NCI-H1105 (cell line): Measurements from ENCODE around the gene OSGIN1.

ENCODE experiments used
- DNase-seq: peaks from one replicate; lab custom pipeline; 2025; lab: John Stamatoyannopoulos, UW

The OSGIN1 gene

GRCh38 chr16:83972256-83973008 lies 19.4 kb downstream of the OSGIN1 start:
- DNase-seq: no peak

GRCh38 chr16:83973077-83973476 lies 20.0 kb downstream of the OSGIN1 start:
- DNase-seq: no peak

GRCh38 chr16:83973581-83974385 lies 20.7 kb downstream of the OSGIN1 start:
- no peak for DNase-seq

- DNase-seq: no peak
These were observed 21.4 kb downstream of the OSGIN1 start for GRCh38 chr16:83974475-83974874.

- DNase-seq: no peak
These were observed 22.7 kb downstream of the OSGIN1 start for GRCh38 chr16:83975590-83976260.

- DNase-seq: no peak
These were observed 24.2 kb downstream of the OSGIN1 start for GRCh38 chr16:83977056-83977815.

- no peak for DNase-seq
These were observed 25.4 kb downstream of the OSGIN1 start for GRCh38 chr16:83978401-83978904.

GRCh38 chr16:83979441-83979840 lies 26.4 kb downstream of the OSGIN1 start:
- no peak for DNase-seq

- DNase-seq: no peak
These were observed 27.8 kb downstream of the OSGIN1 start for GRCh38 chr16:83980794-83981193.

GRCh38 chr16:83981799-83982198 lies 28.8 kb downstream of the OSGIN1 start:
- DNase-seq: no peak

GRCh38 chr16:83983491-83983890 lies 30.5 kb downstream of the OSGIN1 start:
- no peak for DNase-seq

- peak; percentile 82 for DNase-seq
These were observed 36.3 kb downstream of the OSGIN1 start for GRCh38 chr16:83989300-83989699.

- DNase-seq: no peak
These were observed 37.5 kb downstream of the OSGIN1 start for GRCh38 chr16:83990492-83990891.

- no peak for DNase-seq
These were observed 39.6 kb downstream of the OSGIN1 start for GRCh38 chr16:83992624-83993023.

GRCh38 chr16:83994087-83994486 lies 41.0 kb downstream of the OSGIN1 start:
- no peak for DNase-seq

GRCh38 chr16:83994703-83995102 lies 41.7 kb downstream of the OSGIN1 start:
- DNase-seq: no peak

- peak; percentile 12 for DNase-seq
These were observed 42.7 kb downstream of the OSGIN1 start for GRCh38 chr16:83995754-83996153.

GRCh38 chr16:83996481-83997252 lies 43.6 kb downstream of the OSGIN1 start:
- no peak for DNase-seq

- DNase-seq: no peak
These were observed 45.1 kb downstream of the OSGIN1 start for GRCh38 chr16:83998091-83998490.

GRCh38 chr16:84000989-84001642 lies 48.1 kb downstream of the OSGIN1 start:
- DNase-seq: no peak
